SK-N-SH (cell line): ENCODE measurements around the gene CHCHD6. TPM values are rescaled to one million over a fixed set of nuclear protein-coding genes. Genes with fewer than 3 reads are reported as not detected.

Source experiments
- CTCF ChIA-PET: fragments of 300-600, 350-600 bp; formaldehyde crosslinking; extraction: SDS; loops from one replicate; lab custom pipeline; 2021; lab: Yijun Ruan, JAX
- POLR2A ChIA-PET: fragments of 350-600 bp; sonication (Branson Sonifier 250); formaldehyde crosslinking; extraction: SDS; loops from one replicate; lab custom pipeline; 2020; ENCODE audit warnings: antibody characterized with exemption, inconsistent platforms; lab: Yijun Ruan, JAX
- DNase-seq: peaks from one replicate; pipeline ENCODE4 v3.0.0; 2012
- H2AFZ ChIP-seq: fragments of 200-600 bp; sonication (generic); 2 replicates; pipeline ENCODE4 v1.8.1; 2016; ENCODE audit warnings: antibody characterized with exemption, mild to moderate bottlenecking, low read depth
- H3F3A ChIP-seq: fragments of 200-600 bp; sonication (generic); replicated peaks from 2 replicates; pipeline ENCODE3; 2016; ENCODE audit warnings: antibody characterized with exemption, mild to moderate bottlenecking; ENCODE audit not compliant: insufficient read depth
- H3K27ac ChIP-seq, 2 experiments: fragments of 200-500 bp in 1 of 2; fragments of 200-600 bp in 1 of 2; sonication (Bioruptor generic) in 1 of 2; sonication (generic), shearing (Covaris generic) in 1 of 2; 2 replicates each; pipeline versions ENCODE4 v1.5.1 to v1.6.1; 2014 to 2016; ENCODE audit warnings: low read depth in 2 of 2, inconsistent platforms in 1 of 2, low read length in 1 of 2, mild to moderate bottlenecking in 1 of 2, mixed read lengths in 1 of 2
- H3K27me3 ChIP-seq: fragments of 200-600 bp; sonication (generic), shearing (Covaris generic); 2 replicates; pipeline ENCODE4 v1.6.1; 2016; ENCODE audit warnings: mixed run types; ENCODE audit not compliant: insufficient read depth
- H3K36me3 ChIP-seq, 2 experiments: fragments of 200-500 bp in 1 of 2; fragments of 200-600 bp in 1 of 2; sonication (Bioruptor generic) in 1 of 2; sonication (generic) in 1 of 2; replicated peaks in 1 of 2; 2 replicates each; pipeline versions ENCODE3 to v1.5.1; 2014 to 2016; ENCODE audit warnings: low read length in 1 of 2, mild to moderate bottlenecking in 1 of 2; ENCODE audit not compliant: insufficient read depth in 2 of 2, control insufficient read depth in 1 of 2
- H3K4me1 ChIP-seq, 2 experiments: fragments of 200-500 bp in 1 of 2; fragments of 200-600 bp in 1 of 2; sonication (Bioruptor generic) in 1 of 2; sonication (generic), shearing (Covaris generic) in 1 of 2; 2 replicates each; pipeline versions ENCODE4 v1.5.1 to v1.6.1; 2014 to 2016; ENCODE audit warnings: low read depth in 1 of 2, low read length in 1 of 2, mixed run types in 1 of 2; ENCODE audit not compliant: insufficient read depth in 2 of 2, control insufficient read depth in 1 of 2
- H3K4me2 ChIP-seq: fragments of 200-600 bp; sonication (generic), shearing (Covaris generic); 2 replicates; pipeline ENCODE4 v1.6.1; 2017; ENCODE audit warnings: mixed run types
- H3K4me3 ChIP-seq, 2 experiments: fragments of 200-500 bp in 1 of 2; fragments of 200-600 bp in 1 of 2; sonication (Bioruptor generic) in 1 of 2; sonication (generic), shearing (Covaris generic) in 1 of 2; 2 replicates each; pipeline versions ENCODE4 v1.5.1 to v1.8.1; 2014 to 2016; ENCODE audit warnings: low read depth in 2 of 2, inconsistent platforms in 1 of 2, low read length in 1 of 2, mild to moderate bottlenecking in 1 of 2, mixed read lengths in 1 of 2, moderate library complexity in 1 of 2
- H3K79me2 ChIP-seq: fragments of 200-600 bp; sonication (generic); 2 replicates; pipeline ENCODE4 v1.8.1; 2017; ENCODE audit warnings: mild to moderate bottlenecking; ENCODE audit not compliant: insufficient read depth
- H3K9ac ChIP-seq: fragments of 200-600 bp; sonication (generic); 2 replicates; pipeline ENCODE4 v1.6.1; 2017; ENCODE audit warnings: mixed run types
- H3K9me2 ChIP-seq: fragments of 200-600 bp; sonication (generic); 2 replicates; pipeline ENCODE4 v1.6.1; 2017; ENCODE audit warnings: mixed run types
- H3K9me3 ChIP-seq: fragments of 200-600 bp; sonication (generic); 2 replicates; pipeline ENCODE4 v1.6.1; 2017; ENCODE audit warnings: mixed run types, mild to moderate bottlenecking, moderate library complexity
- H4K20me1 ChIP-seq: fragments of 200-600 bp; sonication (generic); 2 replicates; pipeline ENCODE4 v1.6.1; 2017; ENCODE audit warnings: mild to moderate bottlenecking, mixed run types; ENCODE audit not compliant: insufficient read depth
- CHD2 ChIP-seq: fragments of 150-350 bp; IDR thresholded peaks from 2 replicates; pipeline ENCODE4 v1.6.1; 2018; ENCODE audit warnings: low read length; ENCODE audit not compliant: partially characterized antibody
- ELF1 ChIP-seq: IDR thresholded peaks from 2 replicates; pipeline ENCODE4 v1.4.0; 2012
- EP300 ChIP-seq, 2 experiments: IDR thresholded peaks; 2 replicates each; pipeline versions ENCODE4 v1.4.0 to v1.6.1; 2012; ENCODE audit warnings: borderline replicate concordance in 1 of 2, low read depth in 1 of 2, low read length in 1 of 2
- FOSL2 ChIP-seq: IDR thresholded peaks from 2 replicates; pipeline ENCODE4 v1.4.0; 2012; ENCODE audit warnings: low read depth, mild to moderate bottlenecking, moderate library complexity, borderline replicate concordance
- FOXJ3 ChIP-seq: sonication (generic); formaldehyde crosslinking; IDR thresholded peaks from 2 replicates; pipeline ENCODE4 v1.5.1; 2020; ENCODE audit warnings: mild to moderate bottlenecking, missing genetic modification reagents
- GABPA ChIP-seq: IDR thresholded peaks from 2 replicates; pipeline ENCODE4 v1.4.0; 2012; ENCODE audit warnings: low read depth, mild to moderate bottlenecking
- GATA2 ChIP-seq: sonication (generic); formaldehyde crosslinking; IDR thresholded peaks from 2 replicates; pipeline ENCODE4 v1.5.0; 2020; ENCODE audit warnings: mild to moderate bottlenecking, missing genetic modification reagents
- JUND ChIP-seq: IDR thresholded peaks from 2 replicates; pipeline ENCODE4 v1.4.0; 2012
- MEF2A ChIP-seq: IDR thresholded peaks from 2 replicates; pipeline ENCODE4 v1.4.0; 2012; ENCODE audit warnings: low read depth, borderline replicate concordance
- MXI1 ChIP-seq: IDR thresholded peaks from 2 replicates; pipeline ENCODE4 v1.6.1; 2012; ENCODE audit warnings: mild to moderate bottlenecking, low read depth, low read length, improper control_type of control experiment
- NRF1 ChIP-seq: IDR thresholded peaks from 2 replicates; pipeline ENCODE4 v1.6.1; 2012; ENCODE audit warnings: low read depth, mild to moderate bottlenecking, low read length
- RAD21 ChIP-seq: IDR thresholded peaks from 2 replicates; pipeline ENCODE4 v1.6.1; 2012; ENCODE audit warnings: mild to moderate bottlenecking, low read length
- RCOR1 ChIP-seq: fragments of 150-350 bp; IDR thresholded peaks from 2 replicates; pipeline ENCODE4 v1.6.1; 2017; ENCODE audit warnings: antibody characterized with exemption, low read length
- RFX5 ChIP-seq: IDR thresholded peaks from 2 replicates; pipeline ENCODE4 v1.6.1; 2012; ENCODE audit warnings: mild to moderate bottlenecking, improper control_type of control experiment, low read length
- SIN3A ChIP-seq: IDR thresholded peaks from 2 replicates; pipeline ENCODE4 v1.6.1; 2012; ENCODE audit warnings: low read depth, mild to moderate bottlenecking, low read length, moderate library complexity, borderline replicate concordance
- SMC3 ChIP-seq: IDR thresholded peaks from 2 replicates; pipeline ENCODE4 v1.6.1; 2012; ENCODE audit warnings: low read depth, low read length, improper control_type of control experiment
- TAF1 ChIP-seq: IDR thresholded peaks from 2 replicates; pipeline ENCODE4 v1.6.1; 2012; ENCODE audit warnings: low read depth, mild to moderate bottlenecking, low read length, moderate library complexity, borderline replicate concordance
- TEAD4 ChIP-seq: IDR thresholded peaks from 2 replicates; pipeline ENCODE4 v1.4.0; 2012; ENCODE audit warnings: mild to moderate bottlenecking, borderline replicate concordance; ENCODE audit not compliant: insufficient read depth
- WGBS: methylation state at CpG from one replicate; pipeline ENCODE4 v1.1.6; 2017; ENCODE audit warnings: low lambda C conversion rate; 5-methylcytosine and 5-hydroxymethylcytosine counted together
- polyA plus RNA-seq, 3 experiments: library from polyadenylated mRNA; depleted of rRNA; stranded (reverse); fragments of >200 nt; gene quantifications; 2 replicates each; pipeline ENCODE4 v1.2.3, GENCODE V29; 2012
- TF ChIP-seq, protein P1 (sequence below): IDR thresholded peaks from 2 replicates; pipeline ENCODE4 v1.4.0; 2012; ENCODE audit warnings: low read depth, borderline replicate concordance
- TF ChIP-seq, protein P2 (sequence below): fragments of 150-350 bp; IDR thresholded peaks from 2 replicates; pipeline ENCODE4 v1.6.1; 2017; ENCODE audit warnings: antibody characterized with exemption, low read length, low read depth, borderline replicate concordance
- TF ChIP-seq, protein P3 (sequence below): fragments of 150-350 bp; IDR thresholded peaks from 2 replicates; pipeline ENCODE4 v1.6.1; 2016; ENCODE audit warnings: mild to moderate bottlenecking, low read depth, low read length
- TF ChIP-seq, protein P4 (sequence below): IDR thresholded peaks from 2 replicates; pipeline ENCODE4 v1.4.0; 2012; ENCODE audit warnings: low read depth, borderline replicate concordance
- TF ChIP-seq, protein P5 (sequence below): IDR thresholded peaks from 2 replicates; pipeline ENCODE4 v1.4.0; 2012; ENCODE audit warnings: low read depth

Gene CHCHD6
- polyA plus RNA-seq, 1 of the 3 experiments (the other 2 are of a cell fraction), result 42.5 TPM

DNA sequence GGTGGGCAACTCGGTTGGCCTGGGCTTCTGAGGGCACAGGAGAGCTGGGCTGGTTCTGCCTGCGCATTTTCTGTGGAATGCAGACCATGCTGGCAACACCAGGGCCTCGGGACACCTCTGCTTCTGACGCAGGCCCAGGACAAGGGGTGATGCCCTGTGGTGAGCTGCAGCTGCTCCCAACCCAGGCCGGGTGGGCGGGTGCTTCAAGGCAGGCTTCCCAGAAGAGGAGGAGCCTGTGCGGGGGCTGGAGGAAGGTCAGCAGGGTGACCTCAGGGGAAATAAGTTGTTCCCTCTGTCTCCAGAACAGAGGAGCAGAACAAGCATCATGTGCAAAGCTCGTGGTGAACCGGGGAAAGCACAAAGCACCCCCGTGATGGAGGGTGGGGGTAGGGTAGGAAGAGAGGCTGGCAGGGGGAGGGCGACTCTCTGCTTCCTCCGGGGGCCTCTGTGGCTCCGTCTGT, 267.9 kb downstream of the CHCHD6 start (continued):
- no peak for TF ChIP-seq SMC3
- TF ChIP-seq TAF1, result no peak
- no peak for TF ChIP-seq MXI1
- TF ChIP-seq RFX5, result no peak
- no peak for TF ChIP-seq GABPA
- TF ChIP-seq, protein P1, sequence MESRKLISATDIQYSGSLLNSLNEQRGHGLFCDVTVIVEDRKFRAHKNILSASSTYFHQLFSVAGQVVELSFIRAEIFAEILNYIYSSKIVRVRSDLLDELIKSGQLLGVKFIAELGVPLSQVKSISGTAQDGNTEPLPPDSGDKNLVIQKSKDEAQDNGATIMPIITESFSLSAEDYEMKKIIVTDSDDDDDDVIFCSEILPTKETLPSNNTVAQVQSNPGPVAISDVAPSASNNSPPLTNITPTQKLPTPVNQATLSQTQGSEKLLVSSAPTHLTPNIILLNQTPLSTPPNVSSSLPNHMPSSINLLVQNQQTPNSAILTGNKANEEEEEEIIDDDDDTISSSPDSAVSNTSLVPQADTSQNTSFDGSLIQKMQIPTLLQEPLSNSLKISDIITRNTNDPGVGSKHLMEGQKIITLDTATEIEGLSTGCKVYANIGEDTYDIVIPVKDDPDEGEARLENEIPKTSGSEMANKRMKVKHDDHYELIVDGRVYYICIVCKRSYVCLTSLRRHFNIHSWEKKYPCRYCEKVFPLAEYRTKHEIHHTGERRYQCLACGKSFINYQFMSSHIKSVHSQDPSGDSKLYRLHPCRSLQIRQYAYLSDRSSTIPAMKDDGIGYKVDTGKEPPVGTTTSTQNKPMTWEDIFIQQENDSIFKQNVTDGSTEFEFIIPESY, result no peak
- TF ChIP-seq GATA2 (CRISPR knock-in tag), result no peak
- TF ChIP-seq, protein P2, sequence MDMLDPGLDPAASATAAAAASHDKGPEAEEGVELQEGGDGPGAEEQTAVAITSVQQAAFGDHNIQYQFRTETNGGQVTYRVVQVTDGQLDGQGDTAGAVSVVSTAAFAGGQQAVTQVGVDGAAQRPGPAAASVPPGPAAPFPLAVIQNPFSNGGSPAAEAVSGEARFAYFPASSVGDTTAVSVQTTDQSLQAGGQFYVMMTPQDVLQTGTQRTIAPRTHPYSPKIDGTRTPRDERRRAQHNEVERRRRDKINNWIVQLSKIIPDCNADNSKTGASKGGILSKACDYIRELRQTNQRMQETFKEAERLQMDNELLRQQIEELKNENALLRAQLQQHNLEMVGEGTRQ, result no peak
- TF ChIP-seq, all 33 proteins: peak for 0

DNA sequence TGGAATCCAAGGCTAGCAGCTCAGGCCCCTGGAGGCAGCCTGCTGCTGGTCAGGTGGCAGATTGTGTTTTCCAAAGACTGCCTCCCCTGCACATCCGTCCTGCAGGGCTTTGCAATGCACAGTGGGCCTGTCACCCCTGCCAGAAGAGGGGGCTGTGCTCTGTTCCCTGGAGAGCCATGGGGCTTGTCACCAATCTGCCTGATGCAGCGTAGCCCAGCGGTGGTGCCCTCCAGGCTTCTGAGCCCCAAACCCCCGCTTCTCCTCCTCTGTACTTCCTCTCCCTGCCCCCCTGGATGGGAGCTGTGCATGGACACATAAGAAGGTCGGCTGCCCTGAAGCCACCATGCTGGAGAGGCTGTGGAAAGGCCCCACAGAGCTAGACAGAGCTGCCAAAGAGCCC, 268.8 kb downstream of the CHCHD6 start:
- peaks cover 10% of the 10 kb centered on the region; the same call in 1 of the 2 replicates for H3K9me3 ChIP-seq
- ChIA-PET POLR2A (no interaction called here), CTCF (interaction anchor here (0.6 to 4.5 kb wide), 11 partner anchors 9 to 573 kb away, joined by 3 to 28 read pairs (median 4); partner anchors contain the start of gene PLXNA1)
- H3K27me3 ChIP-seq, result no peaks in the 10 kb centered on the region
- no peak overlapping the region for H3K4me3 ChIP-seq
- 72% methylated on average over 4 of the region's 5 CpGs for WGBS
- no peak for DNase-seq
- no peak overlapping the region for H3K9ac ChIP-seq
- no peaks in the 10 kb centered on the region for H3K79me2 ChIP-seq
- no peaks in the 10 kb centered on the region for H3K9me2 ChIP-seq
- H2AFZ ChIP-seq, result no peak overlapping the region
- no peak overlapping the region for H3K27ac ChIP-seq
- H4K20me1 ChIP-seq, result no peaks in the 10 kb centered on the region
- no peaks in the 10 kb centered on the region for H3K36me3 ChIP-seq
- H3F3A ChIP-seq, result no peaks in the 10 kb centered on the region
- no peak overlapping the region for H3K4me2 ChIP-seq
- TF ChIP-seq CHD2 (no peak), ELF1 (no peak), RCOR1 (no peak), JUND (no peak), MEF2A (no peak), SIN3A (no peak), EP300 (IDR thresholded peaks at IDR 0.05; ENCODE audit: borderline replicate concordance in 1 of 2, low read depth in 1 of 2, low read length in 1 of 2) (no peak), FOXJ3 (CRISPR knock-in tag) (no peak), TEAD4 (no peak), NRF1 (no peak), FOSL2 (no peak), TAF1 (no peak), GABPA (no peak), RAD21 (no peak), GATA2 (CRISPR knock-in tag) (no peak)
- TF ChIP-seq, protein P3, sequence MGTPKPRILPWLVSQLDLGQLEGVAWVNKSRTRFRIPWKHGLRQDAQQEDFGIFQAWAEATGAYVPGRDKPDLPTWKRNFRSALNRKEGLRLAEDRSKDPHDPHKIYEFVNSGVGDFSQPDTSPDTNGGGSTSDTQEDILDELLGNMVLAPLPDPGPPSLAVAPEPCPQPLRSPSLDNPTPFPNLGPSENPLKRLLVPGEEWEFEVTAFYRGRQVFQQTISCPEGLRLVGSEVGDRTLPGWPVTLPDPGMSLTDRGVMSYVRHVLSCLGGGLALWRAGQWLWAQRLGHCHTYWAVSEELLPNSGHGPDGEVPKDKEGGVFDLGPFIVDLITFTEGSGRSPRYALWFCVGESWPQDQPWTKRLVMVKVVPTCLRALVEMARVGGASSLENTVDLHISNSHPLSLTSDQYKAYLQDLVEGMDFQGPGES, result no peak
- TF ChIP-seq, protein P2, result no peak
- TF ChIP-seq, protein P4, sequence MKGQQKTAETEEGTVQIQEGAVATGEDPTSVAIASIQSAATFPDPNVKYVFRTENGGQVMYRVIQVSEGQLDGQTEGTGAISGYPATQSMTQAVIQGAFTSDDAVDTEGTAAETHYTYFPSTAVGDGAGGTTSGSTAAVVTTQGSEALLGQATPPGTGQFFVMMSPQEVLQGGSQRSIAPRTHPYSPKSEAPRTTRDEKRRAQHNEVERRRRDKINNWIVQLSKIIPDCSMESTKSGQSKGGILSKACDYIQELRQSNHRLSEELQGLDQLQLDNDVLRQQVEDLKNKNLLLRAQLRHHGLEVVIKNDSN, result no peak
- TF ChIP-seq, protein P5, sequence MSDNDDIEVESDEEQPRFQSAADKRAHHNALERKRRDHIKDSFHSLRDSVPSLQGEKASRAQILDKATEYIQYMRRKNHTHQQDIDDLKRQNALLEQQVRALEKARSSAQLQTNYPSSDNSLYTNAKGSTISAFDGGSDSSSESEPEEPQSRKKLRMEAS, result no peak
- H3K4me1 ChIP-seq, result peaks cover 0 to 18% of the 10 kb centered on the region in 2 experiments; a peak in 1 of 4 replicates
